ENCODE measurements around the gene LHPP. TPM values are rescaled to one million over a fixed set of nuclear protein-coding genes. Genes with fewer than 3 reads are reported as not detected.

LHPP gene
- total and polyA plus RNA-seq, 4 donors, result 11.5 to 22.0 (median 18.6) TPM

DNA sequence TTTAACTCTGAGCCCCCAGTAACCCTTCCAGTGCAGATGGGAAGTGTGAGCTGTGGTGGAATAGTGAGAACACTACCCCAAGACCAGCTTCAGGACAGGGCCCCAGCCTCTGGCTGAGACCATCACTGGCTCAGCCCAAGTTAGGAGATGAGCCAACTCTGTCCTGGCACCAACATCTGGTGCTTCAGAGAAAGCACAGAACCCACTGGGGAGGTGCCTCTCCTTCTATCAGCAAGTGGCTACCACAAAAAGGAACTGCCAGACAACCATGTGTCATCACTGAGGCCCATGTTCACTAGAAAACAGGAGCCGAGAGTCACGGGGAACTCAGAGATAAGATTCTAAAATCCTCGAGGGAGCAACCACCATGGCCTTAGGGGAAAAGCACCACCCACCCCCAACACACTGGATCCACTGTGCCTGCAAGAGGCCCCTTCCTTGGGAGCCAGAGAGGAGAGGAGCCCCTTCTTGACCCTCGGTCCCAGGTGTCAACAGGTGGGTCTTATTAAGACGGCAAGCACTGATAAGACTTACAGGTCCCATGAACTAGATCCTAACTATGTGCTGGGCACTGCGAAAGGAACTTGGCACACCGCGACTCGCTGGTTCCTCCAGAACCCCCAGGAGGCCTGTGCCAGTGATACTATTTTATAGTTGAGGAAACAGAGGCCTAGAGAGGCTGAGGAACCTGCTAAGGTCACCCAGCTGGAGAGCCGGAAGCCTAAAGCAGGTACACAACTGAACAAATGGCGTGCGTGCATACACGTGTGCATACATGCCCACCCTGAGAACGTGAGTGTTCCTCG, 179.9 kb downstream of the LHPP start:
- WGBS, 2 donors, result 53 to 59% methylated on average over 15 of the region's 15 CpGs

DNA sequence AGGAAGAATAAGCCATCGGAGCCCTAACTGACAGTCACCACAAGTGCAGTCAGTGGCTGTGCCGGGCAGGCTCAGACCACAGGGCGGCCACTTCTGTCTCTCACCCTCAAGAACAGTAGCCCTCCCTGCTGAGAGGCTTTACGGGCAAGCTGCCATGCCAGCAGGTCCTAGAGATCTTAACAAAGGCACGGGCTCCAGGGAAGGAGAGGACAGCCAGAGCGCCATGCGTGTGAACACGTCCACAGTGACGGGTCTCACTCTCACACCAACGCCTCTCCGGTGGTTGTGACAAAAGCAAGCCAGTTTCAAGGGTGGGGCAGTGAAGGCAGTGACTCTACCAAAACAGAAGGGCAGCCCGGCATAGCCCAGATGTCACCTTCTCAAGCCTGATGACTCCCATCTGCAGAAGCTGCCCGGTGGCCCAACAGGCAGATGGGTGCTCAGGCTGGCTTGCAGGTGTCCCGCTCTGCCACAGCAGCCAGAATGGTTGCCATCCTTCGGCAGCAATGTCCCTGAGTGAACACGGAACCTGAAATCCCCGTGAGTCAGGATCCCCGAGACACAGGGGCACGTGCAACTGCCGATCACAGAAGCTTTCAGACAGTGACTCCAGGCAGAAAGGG, 180.6 kb downstream of the LHPP start:
- H3K4me1 ChIP-seq (ENCODE audit: control insufficient read depth in 1 of 2, insufficient read depth in 2 of 2, low read length in 2 of 2), result no peaks in the 10 kb centered on the region
- no peak for DNase-seq
- no peaks in the 10 kb centered on the region for H3K36me3 ChIP-seq (ENCODE audit: control insufficient read depth in 1 of 2, insufficient read depth in 2 of 2, low read length in 1 of 2)
- intact Hi-C loops (cut with DNase I), result no loop called here
- no peak for ATAC-seq (ENCODE audit: low FRiP score)
- no peaks in the 10 kb centered on the region for H3K9me3 ChIP-seq (ENCODE audit: control insufficient read depth, low read length)
- H3K27me3 ChIP-seq (ENCODE audit: control insufficient read depth in 1 of 2, insufficient read depth in 2 of 2, low read length in 1 of 2), result no peaks in the 10 kb centered on the region
- H3K27ac ChIP-seq (ENCODE audit: low read depth in 1 of 2, low read length in 2 of 2), result no peak overlapping the region
- 88 to 94% methylated on average over 20 of the region's 20 CpGs for WGBS, 2 donors
- no peak overlapping the region for H3K4me3 ChIP-seq (ENCODE audit: low read length in 2 of 2)

More for the DNA sequence above, 179.9 kb downstream of the LHPP start:
- Histone ChIP-seq H3K27ac (ENCODE audit: low read depth in 1 of 2, low read length in 2 of 2) (no peak overlapping the region), H3K4me3 (ENCODE audit: low read length in 2 of 2) (no peak overlapping the region), H3K27me3 (ENCODE audit: control insufficient read depth in 1 of 2, insufficient read depth in 2 of 2, low read length in 1 of 2) (no peaks in the 10 kb centered on the region), H3K9me3 (ENCODE audit: control insufficient read depth, low read length) (no peaks in the 10 kb centered on the region), H3K4me1 (ENCODE audit: control insufficient read depth in 1 of 2, insufficient read depth in 2 of 2, low read length in 2 of 2) (no peaks in the 10 kb centered on the region), H3K36me3 (ENCODE audit: control insufficient read depth in 1 of 2, insufficient read depth in 2 of 2, low read length in 1 of 2) (no peaks in the 10 kb centered on the region)
- no peak for ATAC-seq (ENCODE audit: low FRiP score)
- peak in 1 of 2 donors; percentile 74 for DNase-seq
- intact Hi-C loops (cut with DNase I), result no loop called here

DNA sequence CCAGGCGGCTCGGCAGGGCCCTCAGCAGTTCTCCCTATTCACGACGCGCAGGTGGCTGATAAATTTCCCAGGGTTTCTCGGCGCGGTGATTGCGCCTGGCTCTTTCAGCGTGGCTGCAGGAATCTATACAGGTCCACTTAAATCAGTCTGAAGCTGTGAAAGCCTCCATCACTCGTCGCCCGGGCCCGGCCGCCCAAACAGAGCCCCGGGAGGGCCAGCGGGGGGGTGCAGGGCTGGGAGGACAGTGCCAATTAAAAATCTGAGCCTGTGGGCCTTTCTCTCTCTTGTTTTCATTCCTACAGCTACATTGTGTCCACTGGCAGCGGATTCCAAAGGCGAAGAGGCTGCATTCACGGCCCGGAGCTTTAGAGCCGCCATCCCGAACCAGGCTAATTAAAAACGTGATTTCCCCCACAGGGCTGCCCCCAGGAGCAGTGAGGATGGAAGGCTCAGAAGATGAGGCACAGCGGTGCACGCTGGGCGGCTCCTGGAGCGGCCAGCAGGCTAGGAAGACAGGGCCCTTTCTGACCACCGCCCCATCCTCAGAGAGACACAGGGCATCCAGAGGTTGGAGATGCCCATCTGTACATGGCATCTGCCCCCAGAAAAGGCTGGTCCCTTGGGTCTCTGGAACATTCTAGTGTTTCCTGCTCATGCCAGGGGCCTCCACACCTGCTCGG, 181.8 kb downstream of the LHPP start:
- ATAC-seq (ENCODE audit: low FRiP score) (no peak), DNase-seq (no peak)
- Histone ChIP-seq H3K27ac (ENCODE audit: low read depth in 1 of 2, low read length in 2 of 2) (no peak overlapping the region), H3K9me3 (ENCODE audit: control insufficient read depth, low read length) (no peaks in the 10 kb centered on the region), H3K36me3 (ENCODE audit: control insufficient read depth in 1 of 2, insufficient read depth in 2 of 2, low read length in 1 of 2) (no peaks in the 10 kb centered on the region), H3K4me1 (ENCODE audit: control insufficient read depth in 1 of 2, insufficient read depth in 2 of 2, low read length in 2 of 2) (no peaks in the 10 kb centered on the region), H3K4me3 (ENCODE audit: low read length in 2 of 2) (no peak overlapping the region), H3K27me3 (ENCODE audit: control insufficient read depth in 1 of 2, insufficient read depth in 2 of 2, low read length in 1 of 2) (no peaks in the 10 kb centered on the region)
- 94 to 95% methylated on average over 30 of the region's 30 CpGs for WGBS, 2 donors
- intact Hi-C loops (cut with DNase I), result no loop called here

DNA sequence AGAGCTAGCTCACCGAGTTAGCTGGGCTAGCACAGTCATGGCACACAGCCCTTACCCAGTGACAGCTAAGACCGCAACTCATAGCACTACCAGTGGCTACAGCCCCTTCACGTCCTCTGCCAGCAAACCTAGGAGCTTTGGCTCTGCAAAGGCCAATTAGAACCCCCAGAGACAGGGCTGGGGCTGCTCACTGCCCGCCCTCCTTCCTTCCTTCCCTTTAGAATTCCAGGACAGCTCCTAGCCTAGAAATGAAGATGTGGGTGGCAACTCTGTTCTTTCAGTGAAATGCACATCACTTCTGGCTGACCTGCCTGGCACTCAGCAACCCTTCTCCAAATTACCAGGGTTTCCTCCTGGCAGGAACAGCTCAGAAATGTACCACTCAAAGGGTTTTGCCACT, 182.6 kb downstream of the LHPP start:
- intact Hi-C loops (cut with DNase I), result no loop called here
- no peak overlapping the region for H3K27ac ChIP-seq (ENCODE audit: low read depth in 1 of 2, low read length in 2 of 2)

DNA sequence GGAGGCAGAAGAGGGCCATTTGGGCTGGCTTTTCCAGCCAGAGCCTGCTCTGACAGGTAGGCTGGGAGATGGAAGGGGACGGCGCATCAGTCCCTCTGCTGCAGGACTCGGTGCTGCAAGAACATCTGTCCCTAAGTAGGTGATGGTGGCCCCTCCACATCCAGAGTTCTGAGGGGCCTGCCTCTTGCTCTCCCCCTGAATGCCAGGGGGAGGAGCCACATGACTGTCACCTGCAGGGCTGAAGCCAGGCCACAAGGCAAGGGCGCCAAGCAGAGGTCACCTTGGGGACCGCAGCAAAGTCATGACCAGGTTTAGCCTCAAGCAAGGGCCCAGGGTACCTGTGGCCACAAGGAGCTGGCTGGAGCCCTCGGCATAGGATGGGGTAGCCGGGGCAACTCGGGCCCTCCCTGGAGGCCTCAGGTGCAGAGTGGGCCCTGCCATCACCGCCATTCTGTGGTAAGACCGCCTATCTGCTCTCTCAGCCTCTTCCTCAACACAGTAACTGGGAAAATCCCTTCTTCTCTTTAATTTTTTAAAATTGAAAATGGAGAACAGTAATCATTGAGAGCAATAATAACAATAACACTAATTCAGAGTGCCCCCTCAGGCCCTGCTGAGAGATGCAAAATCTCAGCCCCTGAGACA, 183.3 kb downstream of the LHPP start:
- ATAC-seq (ENCODE audit: low FRiP score), result no peak
- intact Hi-C loops (cut with DNase I), result loop anchor here (5.0 kb wide), 2 partner anchors 92 to 97 kb away; partner anchors contain the start of gene FAM53B (in 1 of the 2)
- no peaks in the 10 kb centered on the region for H3K27me3 ChIP-seq (ENCODE audit: control insufficient read depth in 1 of 2, insufficient read depth in 2 of 2, low read length in 1 of 2)
- no peaks in the 10 kb centered on the region for H3K9me3 ChIP-seq (ENCODE audit: control insufficient read depth, low read length)
- no peaks in the 10 kb centered on the region for H3K4me1 ChIP-seq (ENCODE audit: control insufficient read depth in 1 of 2, insufficient read depth in 2 of 2, low read length in 2 of 2)
- DNase-seq, result no peak
- 98% methylated on average over 10 of the region's 10 CpGs for WGBS, 2 donors
- no peak overlapping the region for H3K4me3 ChIP-seq (ENCODE audit: low read length in 2 of 2)
- H3K27ac ChIP-seq (ENCODE audit: low read depth in 1 of 2, low read length in 2 of 2), result no peak overlapping the region
- H3K36me3 ChIP-seq (ENCODE audit: control insufficient read depth in 1 of 2, insufficient read depth in 2 of 2, low read length in 1 of 2), result no peaks in the 10 kb centered on the region

More for the DNA sequence above, 182.6 kb downstream of the LHPP start:
- whole genome bisulfite sequencing, 2 donors, result 85 to 91% methylated on average over 4 of the region's 4 CpGs
- ATAC-seq (ENCODE audit: low FRiP score) (no peak), DNase-seq (no peak)
- no peaks in the 10 kb centered on the region for H3K4me1 ChIP-seq (ENCODE audit: control insufficient read depth in 1 of 2, insufficient read depth in 2 of 2, low read length in 2 of 2)
- H3K27me3 ChIP-seq (ENCODE audit: control insufficient read depth in 1 of 2, insufficient read depth in 2 of 2, low read length in 1 of 2), result no peaks in the 10 kb centered on the region
- H3K9me3 ChIP-seq (ENCODE audit: control insufficient read depth, low read length), result no peaks in the 10 kb centered on the region
- H3K36me3 ChIP-seq (ENCODE audit: control insufficient read depth in 1 of 2, insufficient read depth in 2 of 2, low read length in 1 of 2), result no peaks in the 10 kb centered on the region
- H3K4me3 ChIP-seq (ENCODE audit: low read length in 2 of 2), result no peak overlapping the region

DNA sequence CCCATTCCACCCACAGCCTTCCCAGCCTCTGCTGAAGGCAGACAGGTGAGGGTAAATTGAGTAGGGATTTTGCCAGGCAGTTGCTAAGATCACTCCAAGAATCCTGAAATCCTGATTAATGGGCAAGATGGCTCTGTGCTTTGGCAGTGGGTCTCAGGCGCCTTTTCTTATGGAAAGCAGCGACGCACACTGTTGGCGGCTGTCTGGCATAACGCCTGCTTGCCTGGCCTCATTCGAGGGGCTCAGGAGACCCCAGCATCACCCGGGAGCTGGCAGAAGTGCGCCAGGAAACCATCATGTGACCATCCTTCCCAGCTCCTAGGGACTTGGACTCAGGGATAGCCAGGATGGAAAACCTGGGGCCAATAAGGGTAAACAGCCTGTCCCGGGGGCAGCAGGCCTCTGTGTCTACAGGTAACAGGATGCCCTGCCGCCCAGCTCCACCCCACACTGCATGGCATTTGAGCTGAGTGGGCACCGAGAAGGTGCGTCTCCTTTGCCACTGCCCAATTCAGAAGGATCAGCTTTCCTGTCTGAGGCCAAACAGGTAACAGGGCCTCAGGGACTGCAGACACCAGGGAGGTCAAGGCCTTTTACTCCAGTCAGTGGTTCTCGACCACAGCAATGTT, 184.0 kb downstream of the LHPP start:
- H3K36me3 ChIP-seq (ENCODE audit: control insufficient read depth in 1 of 2, insufficient read depth in 2 of 2, low read length in 1 of 2), result no peaks in the 10 kb centered on the region
- intact Hi-C loops (cut with DNase I), result loop anchor here (5.0 kb wide), 2 partner anchors 92 to 97 kb away; partner anchors contain the start of gene FAM53B (in 1 of the 2)
- H3K27me3 ChIP-seq (ENCODE audit: control insufficient read depth in 1 of 2, insufficient read depth in 2 of 2, low read length in 1 of 2), result no peaks in the 10 kb centered on the region
- no peak overlapping the region for H3K4me3 ChIP-seq (ENCODE audit: low read length in 2 of 2)
- no peaks in the 10 kb centered on the region for H3K9me3 ChIP-seq (ENCODE audit: control insufficient read depth, low read length)
- WGBS, 2 donors, result 88 to 90% methylated on average over 13 of the region's 13 CpGs
- ATAC-seq (ENCODE audit: low FRiP score), result no peak
- H3K4me1 ChIP-seq (ENCODE audit: control insufficient read depth in 1 of 2, insufficient read depth in 2 of 2, low read length in 2 of 2), result no peaks in the 10 kb centered on the region
- no peak overlapping the region for H3K27ac ChIP-seq (ENCODE audit: low read depth in 1 of 2, low read length in 2 of 2)
- DNase-seq, result no peak

DNA sequence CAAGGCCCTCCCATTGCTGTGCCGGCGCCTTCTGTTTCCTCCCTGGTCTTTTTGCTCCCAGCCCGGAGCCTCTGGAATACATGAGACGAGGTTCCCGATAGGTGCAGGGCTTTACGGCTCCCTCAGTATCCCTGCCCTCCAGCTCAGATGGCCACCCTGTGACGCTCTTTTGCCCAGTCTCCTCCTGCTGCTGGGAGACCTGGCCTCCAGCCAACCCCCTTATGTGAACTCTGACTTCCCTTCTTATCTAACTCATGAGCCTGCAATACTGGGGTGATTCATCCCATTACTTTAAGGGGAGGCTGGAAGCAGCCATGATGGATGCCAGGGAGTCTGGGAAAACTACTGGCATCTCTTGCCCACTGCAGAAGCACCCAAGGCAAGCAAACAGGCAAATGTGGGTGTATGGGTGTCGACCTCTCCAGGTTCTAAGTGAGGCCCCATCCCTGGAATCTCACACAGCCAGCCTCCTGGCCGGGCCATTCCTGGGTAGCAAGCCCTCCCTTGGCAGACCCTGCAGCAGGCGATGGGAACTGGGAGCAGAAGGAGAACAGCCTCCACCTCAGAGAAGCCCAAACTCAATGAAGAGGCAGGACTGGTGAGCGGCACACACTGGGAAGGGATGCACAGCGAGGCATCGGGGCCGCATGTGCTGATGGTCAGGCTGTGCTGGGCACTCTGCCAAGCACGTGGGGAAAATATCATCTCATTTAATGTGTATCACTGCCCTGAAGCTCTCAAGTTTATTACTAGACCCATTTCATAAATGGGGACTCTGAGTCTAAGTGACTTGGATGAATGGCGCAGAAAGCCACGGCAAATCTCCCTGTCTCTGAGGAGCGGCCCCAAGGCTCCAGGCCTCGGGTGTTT, 185.1 kb downstream of the LHPP start:
- intact Hi-C loops (cut with DNase I), result loop anchor here (5.0 kb wide), 2 partner anchors 91 to 96 kb away; partner anchors contain the start of gene FAM53B (in 1 of the 2)
- ATAC-seq (ENCODE audit: low FRiP score) (peak; percentile 54), DNase-seq (peak; percentile 93 to 94)
- Histone ChIP-seq H3K27me3 (ENCODE audit: control insufficient read depth in 1 of 2, insufficient read depth in 2 of 2, low read length in 1 of 2) (no peaks in the 10 kb centered on the region), H3K4me1 (ENCODE audit: control insufficient read depth in 1 of 2, insufficient read depth in 2 of 2, low read length in 2 of 2) (no peaks in the 10 kb centered on the region), H3K36me3 (ENCODE audit: control insufficient read depth in 1 of 2, insufficient read depth in 2 of 2, low read length in 1 of 2) (no peaks in the 10 kb centered on the region), H3K4me3 (ENCODE audit: low read length in 2 of 2) (no peak overlapping the region), H3K27ac (ENCODE audit: low read depth in 1 of 2, low read length in 2 of 2) (peak overlapping the region in 1 of 2 donors; percentile 27), H3K9me3 (ENCODE audit: control insufficient read depth, low read length) (no peaks in the 10 kb centered on the region)
- 48 to 54% methylated on average over 19 of the region's 19 CpGs for WGBS, 2 donors

Data from aorta (tissue), 5 donors.